HG02610 (cell line): ENCODE results near the gene TGM2.
"Not testable (repeated sequence)": the region's sequence is repeated elsewhere in the genome, so short reads cannot be mapped to it uniquely, and the experiment has no call there.

Source experiments
- ATAC-seq: cut with Tn5 transposase; IDR thresholded peaks from one replicate; pipeline ENCODE4 v1.9.1; 2021; ENCODE audit warnings: mild to moderate bottlenecking, moderate library complexity; ENCODE audit not compliant: unreplicated experiment

Gene TGM2

GRCh38 chr20:38119446-38119845 is 45.6 kb downstream of the TGM2 start:
- no peak for ATAC-seq

GRCh38 chr20:38117635-38118034 is 47.4 kb downstream of the TGM2 start:
- ATAC-seq = no peak

- no peak for ATAC-seq
Observed at GRCh38 chr20:38117205-38117604, 47.9 kb downstream of the TGM2 start.

GRCh38 chr20:38116409-38117165 is 48.5 kb downstream of the TGM2 start:
- no peak for ATAC-seq

GRCh38 chr20:38115896-38116295 is 49.2 kb downstream of the TGM2 start:
- ATAC-seq = no peak

- ATAC-seq = no peak
Observed at GRCh38 chr20:38115205-38115604, 49.9 kb downstream of the TGM2 start.

GRCh38 chr20:38114353-38114791 is 50.7 kb downstream of the TGM2 start:
- no peak for ATAC-seq

- no peak for ATAC-seq
Observed at GRCh38 chr20:38113401-38114325, 51.4 kb downstream of the TGM2 start.

- ATAC-seq = no peak
Observed at GRCh38 chr20:38112930-38113294, 52.2 kb downstream of the TGM2 start.

GRCh38 chr20:38112261-38112929 is 52.7 kb downstream of the TGM2 start:
- ATAC-seq = no peak

- no peak for ATAC-seq
Observed at GRCh38 chr20:38111366-38112232, 53.5 kb downstream of the TGM2 start.

GRCh38 chr20:38110525-38111178 is 54.4 kb downstream of the TGM2 start:
- ATAC-seq = no peak

GRCh38 chr20:38109591-38110524 is 55.2 kb downstream of the TGM2 start:
- ATAC-seq = no peak

GRCh38 chr20:38108986-38109541 is 56.0 kb downstream of the TGM2 start:
- no peak for ATAC-seq

- no peak for ATAC-seq
Observed at GRCh38 chr20:38108438-38108985, 56.6 kb downstream of the TGM2 start.

- ATAC-seq = not testable (repeated sequence)
Observed at GRCh38 chr20:38107916-38108315, 57.2 kb downstream of the TGM2 start.

GRCh38 chr20:38107386-38107785 is 57.7 kb downstream of the TGM2 start:
- ATAC-seq = not testable (repeated sequence)

- ATAC-seq = no peak
Observed at GRCh38 chr20:38106461-38106860, 58.6 kb downstream of the TGM2 start.
